ENCODE measurements around the gene EML1. TPM values are rescaled to one million over a fixed set of nuclear protein-coding genes. Genes with fewer than 3 reads are reported as not detected.

Gene EML1
- total RNA-seq, 1 donor from 2014 or later = 36.4 TPM

DNA sequence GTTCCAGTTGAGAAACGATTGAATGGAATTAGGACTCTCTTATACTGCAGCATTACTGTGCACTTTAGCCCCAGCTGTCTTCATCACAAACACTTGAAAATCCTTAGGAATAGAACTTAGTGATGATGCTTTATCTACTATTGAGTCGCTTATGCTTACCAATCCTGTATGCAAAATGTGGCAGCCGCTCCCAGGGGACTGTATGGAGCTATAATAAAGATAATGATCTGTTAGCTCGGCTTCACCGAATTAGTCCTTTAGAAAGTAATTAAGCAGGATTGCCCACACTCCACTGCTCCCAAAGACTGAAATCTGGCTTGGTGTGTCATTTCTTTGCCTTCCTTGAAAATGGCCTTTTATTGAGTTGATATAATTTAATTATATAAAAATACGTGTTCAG is 10.6 kb downstream of the EML1 start:
- H3K4me3 Mint-ChIP-seq (ENCODE audit: unreplicated experiment) = no peak overlapping the region
- DNase-seq (ENCODE audit: low spot score) = no peak
- no peaks in the 10 kb centered on the region for H3K36me3 Mint-ChIP-seq (ENCODE audit: low read depth)
- H3K27ac Mint-ChIP-seq (ENCODE audit: unreplicated experiment) = no peak overlapping the region
- TF ChIP-seq, protein P1, sequence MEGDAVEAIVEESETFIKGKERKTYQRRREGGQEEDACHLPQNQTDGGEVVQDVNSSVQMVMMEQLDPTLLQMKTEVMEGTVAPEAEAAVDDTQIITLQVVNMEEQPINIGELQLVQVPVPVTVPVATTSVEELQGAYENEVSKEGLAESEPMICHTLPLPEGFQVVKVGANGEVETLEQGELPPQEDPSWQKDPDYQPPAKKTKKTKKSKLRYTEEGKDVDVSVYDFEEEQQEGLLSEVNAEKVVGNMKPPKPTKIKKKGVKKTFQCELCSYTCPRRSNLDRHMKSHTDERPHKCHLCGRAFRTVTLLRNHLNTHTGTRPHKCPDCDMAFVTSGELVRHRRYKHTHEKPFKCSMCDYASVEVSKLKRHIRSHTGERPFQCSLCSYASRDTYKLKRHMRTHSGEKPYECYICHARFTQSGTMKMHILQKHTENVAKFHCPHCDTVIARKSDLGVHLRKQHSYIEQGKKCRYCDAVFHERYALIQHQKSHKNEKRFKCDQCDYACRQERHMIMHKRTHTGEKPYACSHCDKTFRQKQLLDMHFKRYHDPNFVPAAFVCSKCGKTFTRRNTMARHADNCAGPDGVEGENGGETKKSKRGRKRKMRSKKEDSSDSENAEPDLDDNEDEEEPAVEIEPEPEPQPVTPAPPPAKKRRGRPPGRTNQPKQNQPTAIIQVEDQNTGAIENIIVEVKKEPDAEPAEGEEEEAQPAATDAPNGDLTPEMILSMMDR (IDR thresholded peaks at IDR 0.05) = no peak
- H3K4me1 Mint-ChIP-seq (ENCODE audit: low read depth) = peaks cover 19% of the 10 kb centered on the region
- no peaks in the 10 kb centered on the region for H3K9me3 Mint-ChIP-seq (ENCODE audit: low read depth)
- no peaks in the 10 kb centered on the region for H3K27me3 Mint-ChIP-seq (ENCODE audit: low read depth)

DNA sequence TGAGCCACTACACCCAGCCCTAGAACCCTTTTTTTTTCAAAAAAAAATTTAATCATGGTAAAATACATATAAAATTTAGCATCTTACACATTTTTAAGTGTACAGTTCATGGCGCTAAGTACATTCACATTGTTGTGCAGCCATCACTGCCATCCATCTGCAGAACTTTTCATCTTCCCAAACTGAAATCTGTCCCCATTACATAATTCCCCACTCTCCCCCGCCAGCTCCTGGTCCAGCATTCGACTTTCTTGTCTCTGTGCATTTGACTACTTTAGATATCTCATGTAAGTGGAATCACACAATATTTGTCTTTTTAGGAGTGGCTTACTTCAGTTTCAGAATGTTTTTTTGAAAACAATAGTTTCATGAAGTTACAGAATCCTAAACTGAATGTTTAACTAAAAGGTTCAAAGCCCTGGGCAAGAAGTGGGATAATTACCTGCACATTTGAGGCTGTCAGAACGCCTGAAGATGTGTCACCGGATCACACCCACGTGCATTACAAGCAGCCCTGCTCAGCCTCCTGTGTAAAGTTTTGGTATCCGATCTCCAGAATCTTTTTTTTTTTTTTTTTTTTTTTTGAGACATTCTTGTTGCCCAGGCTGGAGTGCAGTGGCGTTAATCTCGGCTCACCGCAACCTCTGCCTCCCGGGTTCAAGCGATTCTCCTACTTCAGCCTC is 12.7 kb downstream of the EML1 start:
- Mint-ChIP-seq H3K36me3 (ENCODE audit: low read depth) (no peaks in the 10 kb centered on the region), H3K27me3 (ENCODE audit: low read depth) (no peaks in the 10 kb centered on the region), H3K27ac (ENCODE audit: unreplicated experiment) (no peak overlapping the region), H3K4me1 (ENCODE audit: low read depth) (peaks cover 24% of the 10 kb centered on the region), H3K9me3 (ENCODE audit: low read depth) (no peaks in the 10 kb centered on the region), H3K4me3 (ENCODE audit: unreplicated experiment) (no peak overlapping the region)
- no peak for DNase-seq (ENCODE audit: low spot score)
- TF ChIP-seq, protein P1 (IDR thresholded peaks at IDR 0.05) = no peak

- no peak overlapping the region for H3K27ac Mint-ChIP-seq (ENCODE audit: unreplicated experiment)
- no peaks in the 10 kb centered on the region for H3K9me3 Mint-ChIP-seq (ENCODE audit: low read depth)
- H3K4me1 Mint-ChIP-seq (ENCODE audit: low read depth) = peaks cover 24% of the 10 kb centered on the region
- H3K27me3 Mint-ChIP-seq (ENCODE audit: low read depth) = no peaks in the 10 kb centered on the region
- no peak for DNase-seq (ENCODE audit: low spot score)
- no peak overlapping the region for H3K4me3 Mint-ChIP-seq (ENCODE audit: unreplicated experiment)
- H3K36me3 Mint-ChIP-seq (ENCODE audit: low read depth) = peaks cover 2% of the 10 kb centered on the region
- TF ChIP-seq, protein P1 (IDR thresholded peaks at IDR 0.05) = no peak
Measured at GRCh38 chr14:99806836-99807235, 13.6 kb downstream of the EML1 start.

- H3K9me3 Mint-ChIP-seq (ENCODE audit: low read depth) = no peaks in the 10 kb centered on the region
- TF ChIP-seq, protein P1 (IDR thresholded peaks at IDR 0.05) = no peak
- no peaks in the 10 kb centered on the region for H3K27me3 Mint-ChIP-seq (ENCODE audit: low read depth)
- peak overlapping the region; percentile 66 for H3K27ac Mint-ChIP-seq (ENCODE audit: unreplicated experiment)
- H3K4me3 Mint-ChIP-seq (ENCODE audit: unreplicated experiment) = no peak overlapping the region
- H3K36me3 Mint-ChIP-seq (ENCODE audit: low read depth) = peaks cover 2% of the 10 kb centered on the region
- peaks cover 16% of the 10 kb centered on the region for H3K4me1 Mint-ChIP-seq (ENCODE audit: low read depth)
- no peak for DNase-seq (ENCODE audit: low spot score)
Measured at GRCh38 chr14:99807413-99808153, 14.4 kb downstream of the EML1 start.

GRCh38 chr14:99808154-99808505 is 14.9 kb downstream of the EML1 start:
- Mint-ChIP-seq H3K36me3 (ENCODE audit: low read depth) (peaks cover 2% of the 10 kb centered on the region), H3K9me3 (ENCODE audit: low read depth) (no peaks in the 10 kb centered on the region), H3K4me3 (ENCODE audit: unreplicated experiment) (no peak overlapping the region), H3K4me1 (ENCODE audit: low read depth) (peaks cover 16% of the 10 kb centered on the region), H3K27me3 (ENCODE audit: low read depth) (no peaks in the 10 kb centered on the region), H3K27ac (ENCODE audit: unreplicated experiment) (peak overlapping the region; percentile 66)
- TF ChIP-seq, protein P1 (IDR thresholded peaks at IDR 0.05) = no peak
- no peak for DNase-seq (ENCODE audit: low spot score)
